Stimulated activated CD8-positive, alpha-beta memory T cell treated with anti-CD3 and anti-CD28 coated beads, Interleukin-15, amount 100 ng/mL, for 1 hour (primary cell): ENCODE results near the gene MRPL50.

Experiments
- DNase-seq: peaks from one replicate; pipeline ENCODE4 v3.0.0-alpha.2; 2020; ENCODE audit warnings: low read depth

Gene MRPL50

DNA sequence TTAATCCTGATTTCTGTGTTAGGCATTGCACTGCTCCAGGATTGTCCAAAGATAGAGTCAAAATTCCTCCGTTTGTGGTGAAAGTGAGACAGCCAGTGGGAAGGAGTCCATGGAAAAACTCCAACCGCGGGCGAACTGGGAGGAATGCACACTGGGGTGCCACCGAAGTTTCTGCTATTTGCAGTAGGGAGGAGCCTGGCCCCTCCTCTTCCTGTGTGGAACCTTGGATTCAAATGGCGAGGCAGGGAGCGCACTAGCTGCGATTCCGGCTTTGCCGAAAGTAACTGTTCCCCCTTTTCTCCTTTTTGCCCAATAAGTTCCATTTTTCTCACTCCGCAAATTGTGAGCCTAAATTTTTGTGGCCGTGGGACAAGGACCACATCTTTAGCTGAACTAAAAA, 22.9 kb downstream of the MRPL50 start:
- DNase-seq = no peak

DNA sequence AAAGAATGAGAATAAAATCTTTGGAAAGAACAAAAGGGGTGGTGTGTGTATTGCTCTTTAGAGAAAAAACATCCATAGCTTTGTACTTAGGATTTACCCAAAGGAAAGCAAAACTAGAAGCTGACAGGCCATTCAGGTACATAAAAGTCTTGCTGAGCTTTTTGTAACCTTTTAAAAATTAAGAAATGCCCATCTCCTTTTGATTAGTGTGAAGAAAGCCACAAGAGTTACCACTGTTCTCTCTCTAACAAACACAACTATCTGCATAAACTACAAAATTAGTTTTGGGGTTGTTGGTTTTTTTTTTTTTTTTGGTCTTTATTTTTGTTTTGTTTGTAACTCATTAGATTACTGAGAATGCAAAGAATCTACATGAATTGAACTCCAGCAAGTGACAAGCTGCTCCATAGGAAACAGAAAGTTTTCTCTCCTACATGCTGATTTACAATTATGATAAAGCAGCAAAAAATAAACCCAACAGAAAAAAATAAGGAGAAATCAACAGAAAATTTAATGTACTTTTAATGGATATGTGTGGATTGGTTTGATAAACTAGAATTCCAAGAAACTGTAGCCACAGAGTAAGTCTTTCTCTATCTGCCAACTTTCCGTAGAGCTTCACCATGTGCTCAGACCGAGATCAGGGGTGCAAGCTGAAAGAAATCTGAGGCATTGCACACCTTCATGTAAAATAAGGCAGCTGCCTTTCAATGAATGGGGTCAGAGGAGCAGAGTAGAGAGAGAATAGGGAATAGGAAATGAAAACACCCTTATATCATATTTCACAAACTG, 25.9 kb downstream of the MRPL50 start:
- no peak for DNase-seq

DNA sequence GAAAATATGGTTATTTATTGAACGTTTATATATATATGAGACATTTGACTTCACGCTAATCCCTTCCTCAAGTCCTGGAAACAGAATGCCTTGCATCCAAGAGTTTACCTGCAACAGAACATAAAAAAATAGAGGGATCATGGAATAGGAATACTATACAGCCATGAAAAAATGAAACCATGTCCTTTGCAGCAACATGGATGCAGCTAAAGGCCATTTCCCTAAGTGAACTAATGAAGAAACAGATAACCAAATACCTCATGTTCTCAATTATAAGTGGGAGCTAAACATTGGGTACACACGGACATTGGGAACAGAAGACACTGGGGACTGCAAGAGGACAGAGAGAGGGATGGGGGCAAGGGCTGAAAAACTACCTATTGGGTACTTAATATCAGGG, 26.6 kb downstream of the MRPL50 start:
- no peak for DNase-seq

DNA sequence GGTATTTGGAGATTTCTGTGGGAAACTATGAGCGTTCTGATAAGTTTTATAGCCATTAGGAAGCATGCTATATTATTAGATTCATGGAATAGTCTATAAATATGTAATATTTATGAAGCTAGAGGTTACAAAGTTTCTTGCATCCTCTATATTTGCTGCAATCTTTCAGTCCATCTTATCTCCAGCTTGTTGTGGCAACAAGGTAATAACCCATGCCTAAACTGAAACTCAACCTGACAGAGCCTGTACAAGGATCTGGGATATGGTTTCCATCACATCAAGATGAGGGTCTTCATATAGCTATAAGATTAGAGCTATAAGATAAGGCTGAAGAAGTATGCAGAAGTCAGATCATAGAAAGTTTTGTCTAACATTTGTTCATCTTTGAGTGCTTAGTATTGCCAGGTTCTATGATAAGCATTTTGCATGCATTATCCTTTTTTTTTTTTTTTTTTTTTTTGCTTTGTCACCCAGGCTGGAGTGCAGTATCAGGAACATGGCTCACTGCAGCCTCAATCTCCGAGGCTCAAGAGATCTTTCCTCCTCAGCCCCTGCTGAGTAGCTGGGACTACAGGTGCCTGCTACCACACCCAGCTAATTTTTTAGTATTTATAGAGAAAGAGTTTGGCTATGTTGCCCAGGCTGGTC, 28.4 kb downstream of the MRPL50 start:
- no peak for DNase-seq

DNA sequence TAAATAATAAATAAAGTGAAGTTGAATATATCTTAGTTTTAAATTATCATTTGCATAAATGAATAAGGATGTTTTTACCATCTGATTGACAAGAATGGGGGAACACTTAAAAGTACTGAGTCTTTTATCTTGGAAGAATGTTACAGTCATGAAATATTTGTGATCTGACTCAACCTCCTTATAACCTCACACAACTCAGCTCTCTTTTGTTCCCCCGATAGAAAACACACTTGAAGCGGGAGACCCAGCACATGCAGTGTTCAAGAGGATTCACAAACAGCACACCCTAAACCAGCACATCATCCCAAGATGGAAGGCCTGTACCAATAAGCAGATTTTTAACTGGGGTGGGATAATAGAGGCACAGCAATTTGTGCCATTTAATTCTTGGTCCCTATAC, 29.1 kb downstream of the MRPL50 start:
- DNase-seq = no peak

DNA sequence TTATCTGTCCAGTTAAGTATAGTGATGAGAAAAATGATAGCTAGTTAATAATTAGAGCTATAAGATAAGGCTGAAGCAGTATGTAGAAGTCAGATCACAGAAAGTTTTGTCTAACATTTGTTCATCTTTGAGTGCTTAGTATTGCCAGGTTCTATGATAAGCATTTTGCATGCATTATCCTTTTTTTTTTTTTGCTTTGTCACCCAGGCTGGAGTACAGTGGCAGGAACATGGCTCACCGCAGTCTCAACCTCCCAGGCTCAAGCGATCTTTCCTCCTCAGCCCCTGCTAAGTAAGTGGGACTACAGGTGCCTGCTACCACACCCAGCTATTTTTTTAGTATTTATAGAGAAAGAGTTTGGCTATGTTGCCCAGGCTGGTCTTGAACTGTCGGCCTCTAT, 31.1 kb downstream of the MRPL50 start:
- DNase-seq = no peak

DNA sequence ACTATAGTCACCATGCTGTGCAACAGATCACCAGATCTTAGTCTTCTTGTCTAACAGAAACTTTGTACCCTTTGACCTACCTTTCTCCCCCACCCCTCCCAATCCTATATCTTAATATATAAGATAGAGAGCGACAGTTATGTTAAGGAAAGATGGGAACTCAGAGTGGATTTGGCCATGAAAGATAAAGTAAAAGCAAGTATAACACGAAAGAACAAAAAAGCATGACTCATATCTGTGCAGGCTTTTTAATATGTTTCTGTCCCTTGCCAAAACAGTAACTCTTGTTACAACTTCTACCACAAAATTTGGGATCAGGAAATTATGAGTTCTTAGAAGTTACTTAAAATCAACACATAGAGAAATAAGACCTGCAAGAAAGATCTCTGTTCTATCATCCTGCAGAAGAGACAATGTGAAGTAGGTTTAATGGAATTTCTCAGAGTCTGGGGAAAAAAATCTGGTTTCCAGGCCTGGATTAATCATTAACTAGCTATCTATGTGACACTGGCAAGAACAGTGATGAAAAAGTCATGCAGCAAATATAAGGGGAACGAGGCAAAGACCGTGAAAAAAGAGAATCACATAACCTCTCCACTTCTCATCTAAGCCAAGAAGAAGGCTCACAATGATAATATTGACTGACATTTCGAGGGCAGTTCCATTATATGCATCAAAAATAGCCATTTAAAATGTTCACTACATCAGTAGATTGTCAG, 32.2 kb downstream of the MRPL50 start:
- DNase-seq = no peak

DNA sequence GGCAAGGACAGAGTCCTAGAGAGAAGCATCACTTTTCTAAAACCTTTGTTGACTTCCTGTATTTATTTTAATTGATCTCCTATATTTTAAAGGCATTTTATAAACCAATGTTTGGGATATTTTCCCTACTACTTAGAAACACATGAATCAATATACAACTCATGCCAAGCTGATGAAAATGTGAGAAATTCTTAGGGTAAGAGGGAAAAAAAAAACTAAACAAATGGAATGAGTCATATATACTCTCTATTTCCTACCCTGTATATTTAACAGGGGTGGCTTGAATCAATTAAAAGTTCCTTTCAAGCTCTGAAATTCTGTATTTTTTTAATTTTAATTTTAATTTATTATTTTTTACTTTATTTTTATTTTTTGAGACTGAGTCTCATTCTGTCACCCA, 33.2 kb downstream of the MRPL50 start:
- no peak for DNase-seq

DNA sequence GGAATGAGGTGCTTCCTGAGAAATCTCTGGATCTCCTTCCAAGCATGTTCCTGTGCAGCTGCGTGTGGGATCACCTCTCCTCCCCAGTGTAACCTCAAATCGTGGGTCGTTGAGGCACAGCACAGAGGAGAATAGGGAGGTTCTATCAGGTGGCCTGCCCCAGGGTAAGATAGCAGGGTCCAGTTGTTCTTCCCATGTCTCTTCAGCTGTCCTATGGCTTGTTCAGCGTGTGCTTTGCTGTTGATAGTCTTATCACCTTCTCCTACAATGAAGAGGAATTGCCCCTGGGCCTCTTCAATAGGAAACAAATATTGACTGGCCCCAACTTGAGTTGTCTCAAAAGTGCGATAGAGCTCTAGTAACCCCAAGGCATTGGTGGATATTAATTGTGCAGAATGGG, 36.0 kb downstream of the MRPL50 start:
- no peak for DNase-seq

DNA sequence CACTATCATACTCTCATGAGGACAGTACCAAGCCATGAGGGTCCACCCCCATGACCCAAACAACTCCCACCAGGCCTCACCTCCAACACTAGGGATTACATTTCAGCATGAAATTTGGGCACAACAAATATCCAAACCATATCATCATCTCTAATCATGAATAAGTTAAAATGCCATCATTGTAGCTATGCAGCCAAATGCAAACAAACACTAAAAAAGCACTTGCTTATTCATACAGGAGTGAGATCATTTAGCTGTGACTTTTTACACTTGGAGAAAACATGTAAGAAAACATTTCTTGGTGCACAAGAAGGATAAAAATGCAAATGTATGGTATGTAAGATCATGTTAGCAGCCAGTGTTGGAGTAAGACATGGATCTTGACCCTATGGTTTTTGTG, 37.8 kb downstream of the MRPL50 start:
- DNase-seq = no peak

DNA sequence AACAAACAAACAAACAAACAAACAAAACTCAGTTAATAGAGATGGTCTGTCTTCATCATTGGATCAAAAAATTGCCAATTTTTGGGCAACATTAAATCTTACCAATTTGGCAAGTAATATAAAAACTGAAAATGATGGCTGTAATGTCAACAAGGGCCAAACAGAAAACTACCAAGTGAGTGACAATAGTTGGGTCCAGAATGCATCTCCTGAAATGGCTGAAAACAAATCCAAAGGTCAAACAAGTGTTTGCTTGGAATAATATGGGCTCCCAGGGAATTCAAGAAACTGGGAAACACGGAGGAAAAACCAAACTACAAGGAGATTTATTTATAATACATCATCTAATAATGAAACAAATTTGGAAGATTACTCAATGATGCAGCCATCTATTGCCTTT, 38.7 kb downstream of the MRPL50 start:
- DNase-seq = no peak

DNA sequence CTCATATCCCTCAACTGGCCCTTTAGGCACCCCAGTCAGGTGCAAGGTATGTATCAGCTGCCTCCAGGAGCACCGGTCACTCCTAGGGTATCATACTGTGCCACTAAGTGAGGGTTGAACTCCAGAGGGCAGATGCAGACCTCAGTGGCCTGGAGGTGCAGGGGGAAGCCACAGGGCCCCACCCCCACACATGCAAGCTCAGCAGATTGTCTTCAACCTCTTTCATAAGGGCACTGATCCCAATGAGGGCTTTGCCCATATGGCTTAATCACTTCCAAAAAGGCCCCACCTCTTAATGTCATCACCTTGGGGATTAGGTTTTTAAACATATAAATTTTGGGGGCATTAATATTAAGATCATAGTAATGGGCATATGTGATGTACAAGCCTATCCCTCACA, 41.8 kb downstream of the MRPL50 start:
- no peak for DNase-seq

DNA sequence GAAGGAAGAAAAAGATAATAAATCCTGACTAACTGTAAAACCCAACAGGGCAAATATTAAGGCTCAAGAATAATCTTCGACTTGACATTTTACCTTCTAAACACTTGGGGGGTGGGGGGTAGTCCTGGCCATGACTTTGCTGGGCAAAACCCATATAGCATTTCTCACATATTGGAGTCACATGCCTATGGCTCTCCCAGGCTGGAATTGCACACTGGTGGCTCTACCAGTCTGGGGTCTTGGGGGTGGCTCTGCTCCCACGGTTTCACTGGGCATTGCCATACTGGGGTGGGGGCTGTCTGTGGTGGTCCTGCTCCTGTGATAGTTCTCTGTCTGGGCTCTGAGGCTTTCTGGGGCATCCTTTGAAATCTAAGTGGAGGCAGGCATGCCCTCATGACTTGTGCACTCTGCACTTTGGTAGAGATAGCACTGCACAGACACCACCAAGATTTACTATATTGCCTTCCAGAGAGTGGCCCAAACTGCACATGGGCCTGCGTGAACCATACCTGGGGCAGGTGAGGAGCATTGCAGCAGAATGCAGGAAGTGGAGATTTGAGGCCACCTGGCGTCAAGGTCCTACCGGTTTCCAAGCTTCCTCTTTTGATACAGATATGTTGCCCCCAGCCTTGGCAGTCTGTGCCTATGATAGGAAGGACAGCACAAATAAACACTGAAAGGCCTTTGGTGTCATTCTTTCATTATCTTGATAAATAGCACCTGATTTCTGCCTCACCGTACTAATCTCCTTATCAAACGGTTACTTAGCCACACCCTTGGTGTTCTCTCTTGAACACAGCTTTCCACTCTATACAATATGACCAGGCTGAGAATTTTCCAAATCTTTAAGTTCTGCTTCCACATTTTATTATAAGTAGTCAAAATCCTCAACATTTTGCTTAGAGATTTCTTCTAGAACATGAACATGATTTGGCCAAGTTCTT, 43.4 kb downstream of the MRPL50 start:
- no peak for DNase-seq

DNA sequence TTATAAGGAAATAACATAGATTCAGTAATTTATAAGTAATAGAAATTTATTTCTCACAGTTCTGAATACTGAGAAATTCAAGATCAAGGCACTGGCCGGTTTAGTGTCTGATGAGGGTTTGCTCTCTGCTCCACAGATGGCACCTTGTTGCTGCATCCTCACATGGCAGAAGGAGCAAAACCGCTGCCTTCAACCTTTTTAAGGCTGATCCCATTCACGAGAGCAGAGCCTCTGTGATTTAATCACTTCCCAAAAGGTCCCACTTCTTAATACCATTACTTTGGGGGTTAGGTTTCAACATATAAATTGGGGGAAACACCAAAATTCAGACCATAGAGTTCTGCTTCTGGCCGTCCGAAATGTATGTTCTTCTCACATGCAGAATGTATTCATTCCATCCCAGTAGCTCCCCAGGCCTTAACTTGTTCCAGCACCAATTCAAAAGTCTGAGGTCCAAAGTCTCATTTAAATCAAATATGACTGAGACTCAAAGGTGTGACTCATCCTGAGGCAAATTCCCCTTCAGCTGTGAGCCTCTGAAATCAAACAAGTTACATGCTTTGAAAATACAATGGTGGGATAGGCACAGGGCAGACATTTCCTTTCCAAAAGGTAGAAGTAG, 44.2 kb downstream of the MRPL50 start:
- DNase-seq = no peak

DNA sequence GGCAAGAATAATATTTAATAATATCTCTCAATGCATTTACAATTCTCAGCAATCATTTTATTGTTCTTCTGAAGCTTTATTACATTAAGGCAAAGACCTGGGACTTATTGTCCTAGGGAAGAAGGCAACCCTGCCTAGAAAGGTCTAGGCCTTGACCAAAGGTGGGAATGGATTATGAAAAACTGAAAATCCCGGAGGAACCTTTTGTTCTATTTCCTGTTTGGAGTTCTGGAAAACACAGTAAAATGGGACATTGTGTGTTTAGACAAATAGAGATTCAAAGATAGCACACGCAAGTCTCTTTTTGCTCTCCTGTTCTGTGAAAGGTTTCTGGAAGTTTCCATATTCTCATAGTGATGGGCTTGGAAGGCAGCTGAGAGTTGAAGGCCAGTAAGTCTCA, 44.7 kb downstream of the MRPL50 start:
- no peak for DNase-seq

DNA sequence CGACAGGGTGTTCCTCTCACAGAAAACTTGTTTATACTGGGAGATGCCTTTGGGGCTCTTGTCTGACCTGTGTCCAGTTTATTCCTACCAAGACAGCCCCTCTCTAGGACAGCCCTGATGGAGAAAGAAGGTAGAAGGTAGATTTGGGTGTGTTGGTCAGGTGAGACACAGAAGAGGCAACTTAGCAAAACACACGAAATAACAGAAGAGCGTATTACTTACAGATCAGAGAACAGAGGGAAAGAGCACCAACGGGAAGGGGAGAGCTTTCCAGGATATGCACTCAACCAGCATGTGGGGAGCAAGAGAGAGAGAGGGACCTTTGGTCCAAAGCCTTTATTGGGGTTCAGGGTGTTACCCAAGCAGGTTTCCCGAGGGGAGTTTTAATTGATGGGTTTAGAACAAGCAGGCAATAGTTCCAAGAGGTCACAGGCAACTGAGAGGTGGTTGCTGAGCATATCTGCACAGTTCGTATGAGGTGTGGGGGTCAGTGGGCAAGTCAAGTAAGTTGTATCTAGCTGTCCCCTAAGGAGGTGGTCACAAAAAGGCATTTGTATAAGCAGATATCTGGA, 45.4 kb downstream of the MRPL50 start:
- DNase-seq = no peak

DNA sequence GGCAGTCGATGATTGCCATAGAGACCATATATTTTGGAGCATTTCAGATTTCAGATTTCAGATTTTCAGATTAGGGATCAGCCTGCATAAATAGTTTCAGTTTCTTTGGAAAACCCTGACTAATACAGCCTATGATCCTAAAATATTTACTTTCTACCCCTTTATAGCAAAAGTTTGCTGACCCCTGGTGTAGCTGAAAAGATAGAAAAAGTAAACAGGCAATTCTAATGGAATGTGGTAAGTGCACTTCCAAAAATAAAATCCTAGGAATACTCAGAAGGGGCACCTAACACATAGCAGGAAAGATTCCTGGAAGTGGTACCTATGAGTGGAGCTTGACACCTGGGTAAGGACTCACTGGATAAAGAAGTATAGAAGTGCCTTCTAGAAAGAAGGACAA, 48.1 kb downstream of the MRPL50 start:
- DNase-seq = no peak

DNA sequence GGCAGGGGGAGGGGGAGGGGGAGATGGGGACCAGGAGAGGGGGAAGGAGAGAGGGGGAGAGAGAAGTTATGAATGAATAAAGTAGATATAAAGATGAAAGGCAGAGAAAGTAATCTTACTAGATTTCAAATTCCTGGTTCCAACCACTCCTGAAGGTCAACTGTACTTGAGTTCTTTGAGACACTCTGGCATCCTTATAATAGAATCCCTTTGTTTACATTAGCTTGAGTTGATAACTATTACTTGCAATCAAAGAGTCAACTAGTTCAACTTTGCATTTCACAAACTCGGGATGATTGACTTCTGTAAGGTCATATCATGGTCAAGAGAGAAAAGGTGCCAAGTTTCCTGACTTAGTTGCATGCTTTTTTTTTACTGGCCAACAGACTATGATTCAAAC, 55.8 kb downstream of the MRPL50 start:
- no peak for DNase-seq

DNA sequence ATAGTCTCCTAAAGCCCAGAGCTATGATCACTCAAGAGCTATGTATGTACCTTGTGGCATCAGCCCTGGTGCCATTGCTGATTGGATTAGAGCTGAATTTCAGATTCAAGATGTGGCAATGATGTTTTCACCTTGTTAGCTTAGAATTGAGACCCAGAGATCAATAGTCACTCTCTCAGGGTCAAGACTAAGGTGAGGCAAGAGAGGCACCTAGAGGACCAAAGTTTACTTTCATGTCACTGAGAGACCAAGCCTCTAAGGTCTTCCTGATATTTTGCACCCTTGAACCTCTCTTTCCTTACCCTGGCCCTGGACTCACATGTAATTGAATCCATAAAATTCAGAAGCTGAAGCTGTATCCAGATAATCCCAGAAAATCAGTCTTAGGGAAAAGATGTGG, 56.5 kb downstream of the MRPL50 start:
- no peak for DNase-seq
